Endothelial cell of umbilical vein (primary cell): ENCODE measurements around the gene TRIM37. TPM values are rescaled to one million over a fixed set of nuclear protein-coding genes. Genes with fewer than 3 reads are reported as not detected.

Experiments used
- BruUV-seq: library from RNA; stranded (reverse); fragments of 400-500 nt; replicated peaks from 2 replicates; lab custom pipeline; 2021; lab: Mats Ljungman, UMichigan
- CTCF ChIA-PET: fragments of 300-600, 350-600 bp; sonication (Branson Sonifier 250); formaldehyde crosslinking; loops from one replicate; lab custom pipeline; 2021; ENCODE audit warnings: antibody characterized with exemption, inconsistent platforms; lab: Charles Lee
- POLR2A ChIA-PET: fragments of 300-600, 350-600 bp; sonication (Branson Sonifier 250); formaldehyde crosslinking; loops from one replicate; lab custom pipeline; 2021; ENCODE audit warnings: antibody characterized with exemption, inconsistent platforms; lab: Charles Lee
- DNase-seq: peaks from one replicate; pipeline ENCODE4 v3.0.0-alpha.2; 2011; ENCODE audit warnings: low read depth, low spot score
- FAIRE-seq: peaks from 2 replicates; lab custom pipeline; 2011; peaks lifted over from hg19 to GRCh38; lab: Jason Lieb, UNC
- H2AFZ ChIP-seq: 2 replicates; pipeline ENCODE4 v1.6.0; 2012; ENCODE audit warnings: low read depth, low read length, control low read depth, inconsistent platforms
- H3K27ac ChIP-seq: 2 replicates; pipeline ENCODE4 v1.5.1; 2011; ENCODE audit warnings: low read depth, mild to moderate bottlenecking, control low read depth, low read length, moderate library complexity; ENCODE audit not compliant: insufficient read depth
- H3K27me3 ChIP-seq, 2 experiments: 2 replicates each; pipeline versions ENCODE4 v1.6.0 to v1.6.1; 2011; ENCODE audit warnings: low read length in 2 of 2, mixed read lengths in 1 of 2; ENCODE audit not compliant: control insufficient read depth in 2 of 2, insufficient read depth in 2 of 2
- H3K36me3 ChIP-seq, 2 experiments: 2 replicates in 1 of 2; 3 replicates in 1 of 2; pipeline ENCODE4 v1.5.1; 2011; ENCODE audit warnings: low read length in 2 of 2, mild to moderate bottlenecking in 1 of 2, moderate library complexity in 1 of 2; ENCODE audit not compliant: control insufficient read depth in 2 of 2, insufficient read depth in 2 of 2; ENCODE audit errors: extremely low read depth in 1 of 2
- H3K4me1 ChIP-seq: 3 replicates; pipeline ENCODE4 v1.5.1; 2011; ENCODE audit warnings: mild to moderate bottlenecking, low read length; ENCODE audit not compliant: control insufficient read depth, insufficient read depth; ENCODE audit errors: extremely low read depth
- H3K4me2 ChIP-seq: 2 replicates; pipeline ENCODE4 v1.6.1; 2011; ENCODE audit warnings: low read length, control low read depth, mixed read lengths; ENCODE audit not compliant: insufficient read depth
- H3K4me3 ChIP-seq, 3 experiments: fragments of 200-600 bp in 1 of 3; sonication (generic), shearing (Covaris generic) in 1 of 3; replicated peaks in 1 of 3; 2 replicates each; pipeline ENCODE4 v1.5.1; 2011 to 2016; ENCODE audit warnings: control low read depth in 3 of 3, low read length in 3 of 3, mild to moderate bottlenecking in 2 of 3, inconsistent platforms in 1 of 3, low read depth in 1 of 3, moderate library complexity in 1 of 3; ENCODE audit not compliant: insufficient read depth in 1 of 3
- H3K79me2 ChIP-seq: 2 replicates; pipeline ENCODE4 v1.6.0; 2012; ENCODE audit warnings: low read length, inconsistent platforms; ENCODE audit not compliant: control insufficient read depth, insufficient read depth
- H3K9ac ChIP-seq: replicated peaks from 2 replicates; pipeline ENCODE3; 2011; ENCODE audit warnings: low read length, control low read depth; ENCODE audit not compliant: insufficient read depth; ENCODE audit errors: extremely low read depth
- H3K9me1 ChIP-seq: replicated peaks from 3 replicates; pipeline ENCODE4 v1.6.0; 2011; ENCODE audit warnings: mild to moderate bottlenecking, low read length; ENCODE audit not compliant: control insufficient read depth, insufficient read depth; ENCODE audit errors: extremely low read depth
- H3K9me3 ChIP-seq: replicated peaks from 2 replicates; pipeline ENCODE4 v1.5.1; 2012; ENCODE audit warnings: low read length, inconsistent platforms; ENCODE audit not compliant: control insufficient read depth, insufficient read depth
- H4K20me1 ChIP-seq: replicated peaks from 2 replicates; pipeline ENCODE3; 2011; ENCODE audit warnings: mild to moderate bottlenecking, low read length; ENCODE audit not compliant: control insufficient read depth, insufficient read depth; ENCODE audit errors: extremely low read depth
- CTCF ChIP-seq, 2 donors: IDR thresholded peaks; 1 replicate in 1 of 2; 2 replicates in 1 of 2; pipeline ENCODE4 v1.5.1; 2011; ENCODE audit warnings: low read length in 2 of 2, mild to moderate bottlenecking in 2 of 2, moderate library complexity in 2 of 2, control low read depth in 1 of 2, inconsistent platforms in 1 of 2, low read depth in 1 of 2; ENCODE audit not compliant: insufficient read depth in 1 of 2; ENCODE audit errors: extremely low read depth in 1 of 2
- EZH2 ChIP-seq: IDR thresholded peaks from 2 replicates; pipeline ENCODE4 v1.6.1; 2012; ENCODE audit warnings: borderline replicate concordance, low read depth, mild to moderate bottlenecking, moderate library complexity, low read length, inconsistent platforms; ENCODE audit not compliant: severe bottlenecking
- FOS ChIP-seq: IDR thresholded peaks from 2 replicates; pipeline ENCODE4 v1.6.1; 2011; ENCODE audit warnings: mild to moderate bottlenecking, low read length, moderate library complexity, borderline replicate concordance; ENCODE audit not compliant: insufficient read depth
- JUN ChIP-seq: IDR thresholded peaks from 2 replicates; pipeline ENCODE4 v1.6.1; 2011; ENCODE audit warnings: borderline replicate concordance, low read depth; ENCODE audit not compliant: insufficient read length, insufficient read depth
- MYC ChIP-seq: IDR thresholded peaks from one replicate; pipeline ENCODE4 v1.6.1; 2011; ENCODE audit warnings: mild to moderate bottlenecking, low read depth, low read length
- POLR2AphosphoS5 ChIP-seq: IDR thresholded peaks from 2 replicates; pipeline ENCODE4 v1.6.1; 2012; ENCODE audit warnings: low read depth, mild to moderate bottlenecking, control low read depth, low read length, moderate library complexity; ENCODE audit not compliant: insufficient read depth
- dilution Hi-C: fragments of 300-500 bp; cut with MboI; formaldehyde crosslinking; loops from one replicate; pipeline ENCODE4 v1.15.0; 2019; ENCODE audit warnings: low sequenced_read_pairs; ENCODE audit not compliant: extremely low pct_ligation_motif_present
- intact Hi-C: fragments of 100-400 bp; cut with micrococcal nuclease; formaldehyde crosslinking; loops from one replicate; pipeline ENCODE4 v1.10.0; 2022
- polyA plus RNA-seq, 4 experiments: library from polyadenylated mRNA; depleted of rRNA in 3 of 4; stranded (reverse) in 3 of 4; unstranded in 1 of 4; fragments of >200 nt; gene quantifications; 2 replicates each; pipeline versions ENCODE4 v1.2.1 to v1.2.3, GENCODE V29; 2011 to 2012; ENCODE audit warnings: missing spikeins in 1 of 4
- total RNA-seq: library from RNA; stranded (reverse); gene quantifications from 2 replicates; pipeline ENCODE4 v1.2.3, GENCODE V29; 2021

TRIM37 gene
- total and polyA plus RNA-seq, 2 donors (not counting 3 experiments of a cell fraction or from before 2014, with no cell fraction given), result 18.8 to 41.9 TPM

- no peak for TF ChIP-seq JUN
- TF ChIP-seq MYC, result no peak
- no peak for TF ChIP-seq POLR2AphosphoS5
- no peak for TF ChIP-seq CTCF (IDR thresholded peaks at IDR 0.05; ENCODE audit: extremely low read depth in 1 of 2, insufficient read depth in 1 of 2, low read depth in 1 of 2, low read length in 2 of 2)
- TF ChIP-seq FOS, result no peak
- no peak for TF ChIP-seq EZH2
- Histone ChIP-seq H3K27ac (no peak overlapping the region), H4K20me1 (no peaks in the 10 kb centered on the region), H3K9ac (no peak overlapping the region), H3K36me3 (no peaks in the 10 kb centered on the region), H3K79me2 (no peaks in the 10 kb centered on the region), H3K4me2 (no peak overlapping the region), H2AFZ (no peak overlapping the region), H3K4me1 (no peaks in the 10 kb centered on the region), H3K9me3 (no peaks in the 10 kb centered on the region), H3K9me1 (no peaks in the 10 kb centered on the region), H3K27me3 (no peaks in the 10 kb centered on the region), H3K4me3 (no peak overlapping the region)
- ChIA-PET CTCF (interaction anchor here (0.6 kb wide), 1 partner anchor 44 kb away, joined by 3 read pairs; no protein-coding TSS in a partner anchor), POLR2A (no interaction called here)
- DNase-seq, result no peak
- dilution Hi-C loops, result no loop called here
- FAIRE-seq, result no peak
- BruUV-seq, result no TSS peak
- intact Hi-C loops, result no loop called here
These were observed 159.3 kb downstream of the TRIM37 start for GRCh38 chr17:58947411-58947810.
